Right cardiac atrium (tissue), 5 donors: ENCODE measurements around the gene CDH22. TPM values are rescaled to one million over a fixed set of nuclear protein-coding genes. Genes with fewer than 3 reads are reported as not detected.

Source experiments
- ATAC-seq, 2 donors: fragments of 200-7000 bp; cut with Tn5 transposase; one replicate each; pipeline versions ENCODE4 v1.8.0 to v1.9.1; 2020; ENCODE audit warnings: moderate library complexity in 2 of 2, mild to moderate bottlenecking in 1 of 2
- DNase-seq, 3 donors: peaks; one replicate each; pipeline ENCODE4 v3.0.0-alpha.2; 2020
- H3K27ac ChIP-seq: one replicate; pipeline ENCODE4 v1.5.1; 2013; ENCODE audit warnings: mild to moderate bottlenecking, low read length, control low read depth, moderate library complexity
- H3K27me3 ChIP-seq: one replicate; pipeline ENCODE4 v1.6.1; 2013; ENCODE audit not compliant: control insufficient read depth, insufficient read depth
- H3K4me1 ChIP-seq: one replicate; pipeline ENCODE4 v1.6.1; 2013; ENCODE audit warnings: low read length; ENCODE audit not compliant: control insufficient read depth, insufficient read depth
- H3K4me3 ChIP-seq: one replicate; pipeline ENCODE4 v1.5.1; 2013; ENCODE audit warnings: low read length, control low read depth
- H3K9me3 ChIP-seq: one replicate; pipeline ENCODE4 v1.6.1; 2013; ENCODE audit warnings: low read length; ENCODE audit not compliant: control insufficient read depth
- WGBS: extraction: QIAGEN DNeasy Blood & Tissue Kit; methylation state at CpG from one replicate; pipeline ENCODE4 v1.1.7; 2013; 5-methylcytosine and 5-hydroxymethylcytosine counted together
- intact Hi-C, 4 donors: fragments of 100-400 bp; cut with DNase I; formaldehyde crosslinking; loops; one replicate each; pipeline versions ENCODE4 v1.11.0 to v1.14.0; 2022 to 2023
- long read RNA-seq, 4 donors: library from polyadenylated mRNA; unstranded; transcript quantifications; one replicate each; pipeline ENCODE4 v2.0.0, GENCODE V29; 2020 to 2021
- polyA plus RNA-seq: library from polyadenylated mRNA; stranded (reverse); fragments of 200-250 nt; gene quantifications from one replicate; pipeline ENCODE4 v1.2.3, GENCODE V29; 2013
- total RNA-seq, 4 donors: library from RNA; stranded (reverse); fragmentation: NEBNext Ultra II Directional; extraction: Animal tissue kit (Norgen Biotek cat#: 25700); gene quantifications; one replicate each; pipeline ENCODE4 v1.2.1, GENCODE V29; 2021
- donor health status: healthy with polysubstance abuse.
- donor health status: DM: no; HTN: yes; CAD: no.
- donor health status: DM: no; HTN: no; CAD: no.
- donor health status: DM: no; HTN: yes; CAD: no; lungs with severe emphysema.
- donor health status: DM: yes; HTN: yes; CAD: no.

CDH22 gene
- 1 to 10 TPM; 1.6 to 7.0 (median 4.1) TPM for total RNA-seq
- polyA plus RNA-seq = 4.0 TPM
- long read RNA-seq, donor 1, partial matches to known transcripts = 4 of 10 reads
- long read RNA-seq, donor 1, other reads (novel, unspliced or antisense) = 6 of 10 reads
- long read RNA-seq, donor 2, partial matches to known transcripts = 4 of 19 reads
- long read RNA-seq, donor 2, other reads (novel, unspliced or antisense) = 8 of 19 reads
- long read RNA-seq, donor 3, partial matches to known transcripts = 1 of 9 reads
- long read RNA-seq, donor 3, other reads (novel, unspliced or antisense) = 8 of 9 reads
- long read RNA-seq, donor 4, partial matches to known transcripts = 1 of 6 reads
- long read RNA-seq, donor 4, other reads (novel, unspliced or antisense) = 3 of 6 reads

GRCh38 chr20:46308258-46309157 is at the start of gene CDH22:
CDH22 (minus strand) TSS chr20:46308498; CDS start chr20:46251294, 57,204 bp downstream.
- peak; percentile 49 to 79 (median 78) for DNase-seq
- intact Hi-C loops = loop anchor here in 3 of 4 donors (2.0 to 10.0 kb wide), 4 partner anchors 40 to 176 kb away; no protein-coding TSS in a partner anchor
- H3K27me3 ChIP-seq = no peaks in the 10 kb centered on the region

GRCh38 chr20:46357030-46357514 is 48.8 kb upstream of the CDH22 start:
- 5% methylated on average over 13 of the region's 13 CpGs for WGBS
- intact Hi-C loops = no loop called here

More at GRCh38 chr20:46308258-46309157, at the start of gene CDH22:
- no peak within 1 kb of the TSS for H3K27ac ChIP-seq
- ATAC-seq = peak; percentile 56 to 59
- WGBS = under 1% methylated on average over 74 of the region's 74 CpGs
- H3K9me3 ChIP-seq = no peaks in the 10 kb centered on the region
- H3K4me3 ChIP-seq = peak within 1 kb of the TSS; percentile 53
- peaks cover 1% of the 10 kb centered on the region for H3K4me1 ChIP-seq

GRCh38 chr20:46356195-46357029 is 48.1 kb upstream of the CDH22 start:
- H3K4me1 ChIP-seq = peaks cover 18% of the 10 kb centered on the region
- H3K9me3 ChIP-seq = no peaks in the 10 kb centered on the region
- H3K4me3 ChIP-seq = no peak overlapping the region
- no peak overlapping the region for H3K27ac ChIP-seq
- ATAC-seq (peak; percentile 7 to 9), DNase-seq (peak in 1 of 3 donors; percentile 53)
- WGBS = 63% methylated on average over 23 of the region's 23 CpGs
- H3K27me3 ChIP-seq = no peaks in the 10 kb centered on the region
- intact Hi-C loops = no loop called here

More at GRCh38 chr20:46357030-46357514, 48.8 kb upstream of the CDH22 start:
- ATAC-seq (peak; percentile 66 to 70), DNase-seq (peak; percentile 49 to 79 (median 75))
- Histone ChIP-seq H3K4me1 (peaks cover 18% of the 10 kb centered on the region), H3K4me3 (no peak overlapping the region), H3K9me3 (no peaks in the 10 kb centered on the region), H3K27me3 (no peaks in the 10 kb centered on the region), H3K27ac (no peak overlapping the region)

- H3K27me3 ChIP-seq = no peaks in the 10 kb centered on the region
- WGBS = 73% methylated on average over 7 of the region's 7 CpGs
- intact Hi-C loops = no loop called here
- DNase-seq (peak in 1 of 3 donors; percentile 29), ATAC-seq (no peak)
- no peak overlapping the region for H3K27ac ChIP-seq
- peaks cover 18% of the 10 kb centered on the region for H3K4me1 ChIP-seq
- H3K9me3 ChIP-seq = no peaks in the 10 kb centered on the region
- H3K4me3 ChIP-seq = no peak overlapping the region
Observed at GRCh38 chr20:46355778-46356177, 47.5 kb upstream of the CDH22 start.

- Histone ChIP-seq H3K27ac (no peak overlapping the region), H3K4me1 (peaks cover 18% of the 10 kb centered on the region), H3K27me3 (no peaks in the 10 kb centered on the region), H3K4me3 (no peak overlapping the region), H3K9me3 (no peaks in the 10 kb centered on the region)
- intact Hi-C loops = no loop called here
- DNase-seq (peak in 1 of 3 donors; percentile 25), ATAC-seq (no peak)
- WGBS = 92% methylated on average over 20 of the region's 20 CpGs
Observed at GRCh38 chr20:46354920-46355654, 46.8 kb upstream of the CDH22 start.

GRCh38 chr20:46354207-46354555 is 45.9 kb upstream of the CDH22 start:
- no peaks in the 10 kb centered on the region for H3K27me3 ChIP-seq
- no peak overlapping the region for H3K4me3 ChIP-seq
- ATAC-seq (no peak), DNase-seq (peak in 1 of 3 donors; percentile 25)
- 85% methylated on average over 4 of the region's 4 CpGs for WGBS
- H3K27ac ChIP-seq = no peak overlapping the region
- H3K4me1 ChIP-seq = peaks cover 11% of the 10 kb centered on the region
- intact Hi-C loops = no loop called here
- H3K9me3 ChIP-seq = no peaks in the 10 kb centered on the region

GRCh38 chr20:46353500-46354206 is 45.4 kb upstream of the CDH22 start:
- ATAC-seq = no peak
- no peaks in the 10 kb centered on the region for H3K9me3 ChIP-seq
- H3K27me3 ChIP-seq = no peaks in the 10 kb centered on the region
- 76% methylated on average over 14 of the region's 14 CpGs for WGBS
- DNase-seq = no peak
- H3K27ac ChIP-seq = no peak overlapping the region
- peaks cover 10% of the 10 kb centered on the region for H3K4me1 ChIP-seq
- H3K4me3 ChIP-seq = no peak overlapping the region
- intact Hi-C loops = no loop called here

- Histone ChIP-seq H3K27ac (no peak overlapping the region), H3K27me3 (no peaks in the 10 kb centered on the region), H3K4me3 (no peak overlapping the region), H3K9me3 (no peaks in the 10 kb centered on the region), H3K4me1 (peaks cover 10% of the 10 kb centered on the region)
- WGBS = 89% methylated on average over 18 of the region's 18 CpGs
- ATAC-seq = no peak
- intact Hi-C loops = no loop called here
- DNase-seq = peak in 1 of 3 donors; percentile 11
Observed at GRCh38 chr20:46352370-46352938, 44.2 kb upstream of the CDH22 start.

GRCh38 chr20:46351357-46352058 is 43.2 kb upstream of the CDH22 start:
- no peak overlapping the region for H3K4me3 ChIP-seq
- H3K27ac ChIP-seq = no peak overlapping the region
- peaks cover 6% of the 10 kb centered on the region for H3K4me1 ChIP-seq
- H3K9me3 ChIP-seq = no peaks in the 10 kb centered on the region
- DNase-seq (peak in 1 of 3 donors; percentile 37), ATAC-seq (no peak)
- 88% methylated on average over 7 of the region's 7 CpGs for WGBS
- intact Hi-C loops = no loop called here
- no peaks in the 10 kb centered on the region for H3K27me3 ChIP-seq
